MM.1S (cell line): ENCODE data around the gene ACTR3C.

Experiments
- DNase-seq: peaks from one replicate; pipeline ENCODE4 v3.0.0-alpha.2; 2015
- H2AFZ ChIP-seq: fragments of 300-600 bp; sonication (generic); 2 replicates; pipeline ENCODE4 v1.6.0; 2016; ENCODE audit warnings: antibody characterized with exemption, low read length
- H3F3A ChIP-seq: fragments of 300-600 bp; sonication (generic); 2 replicates; pipeline ENCODE4 v1.6.1; 2016; ENCODE audit warnings: mild to moderate bottlenecking, antibody characterized with exemption, low read length, moderate library complexity, mixed read lengths; ENCODE audit not compliant: insufficient read depth
- H3K27ac ChIP-seq: fragments of 300-600 bp; sonication (generic); 2 replicates; pipeline ENCODE4 v1.5.1; 2016; ENCODE audit warnings: mild to moderate bottlenecking, low read length
- H3K27me3 ChIP-seq: fragments of 300-600 bp; sonication (generic); replicated peaks from 2 replicates; pipeline ENCODE4 v1.6.0; 2016; ENCODE audit warnings: low read length; ENCODE audit not compliant: insufficient read depth
- H3K36me3 ChIP-seq: fragments of 300-600 bp; sonication (generic); replicated peaks from 2 replicates; pipeline ENCODE4 v1.6.1; 2016; ENCODE audit warnings: mild to moderate bottlenecking, low read length, mixed read lengths; ENCODE audit not compliant: insufficient read depth
- H3K4me1 ChIP-seq: fragments of 300-600 bp; sonication (generic); 2 replicates; pipeline ENCODE4 v1.6.1; 2016; ENCODE audit warnings: low read length, mixed read lengths
- H3K4me2 ChIP-seq: fragments of 300-600 bp; sonication (generic); 2 replicates; pipeline ENCODE4 v1.6.0; 2016; ENCODE audit warnings: low read depth, low read length
- H3K4me3 ChIP-seq: fragments of 300-600 bp; sonication (generic); 2 replicates; pipeline ENCODE4 v1.5.1; 2016; ENCODE audit warnings: low read length, mixed read lengths
- H3K79me2 ChIP-seq: fragments of 300-600 bp; sonication (generic); 2 replicates; pipeline ENCODE4 v1.6.1; 2016; ENCODE audit warnings: mixed run types, low read length, mixed read lengths
- H3K9ac ChIP-seq: fragments of 300-600 bp; sonication (generic); 2 replicates; pipeline ENCODE4 v1.6.1; 2016; ENCODE audit warnings: low read length, mixed read lengths
- H3K9me2 ChIP-seq: fragments of 300-600 bp; sonication (generic); replicated peaks from 2 replicates; pipeline ENCODE4 v1.6.1; 2016; ENCODE audit warnings: mild to moderate bottlenecking, low read length, mixed read lengths; ENCODE audit not compliant: insufficient read depth
- H3K9me3 ChIP-seq: fragments of 300-600 bp; sonication (generic); replicated peaks from 2 replicates; pipeline ENCODE4 v1.6.1; 2016; ENCODE audit warnings: mild to moderate bottlenecking, low read length, mixed read lengths; ENCODE audit not compliant: insufficient read depth
- H4K20me1 ChIP-seq: fragments of 300-600 bp; sonication (generic); 2 replicates; pipeline ENCODE4 v1.6.1; 2016; ENCODE audit warnings: mild to moderate bottlenecking, low read length, moderate library complexity, mixed read lengths; ENCODE audit not compliant: insufficient read depth
- EZH2 ChIP-seq: fragments of 300-600 bp; sonication (generic); optimal IDR thresholded peaks from 2 replicates; pipeline ENCODE3; 2017; ENCODE audit warnings: low read depth, mild to moderate bottlenecking, antibody characterized with exemption, low read length, mixed read lengths
- EZH2phosphoT487 ChIP-seq: fragments of 300-600 bp; sonication (generic); IDR thresholded peaks from 2 replicates; pipeline ENCODE4 v1.6.1; 2018; ENCODE audit warnings: antibody characterized with exemption, low read length
- TF ChIP-seq, protein P1 (sequence below): fragments of 300-600 bp; sonication (generic); IDR thresholded peaks from 2 replicates; pipeline ENCODE4 v1.5.1; 2016; ENCODE audit warnings: antibody characterized with exemption, low read length, mixed read lengths

ACTR3C gene

DNA sequence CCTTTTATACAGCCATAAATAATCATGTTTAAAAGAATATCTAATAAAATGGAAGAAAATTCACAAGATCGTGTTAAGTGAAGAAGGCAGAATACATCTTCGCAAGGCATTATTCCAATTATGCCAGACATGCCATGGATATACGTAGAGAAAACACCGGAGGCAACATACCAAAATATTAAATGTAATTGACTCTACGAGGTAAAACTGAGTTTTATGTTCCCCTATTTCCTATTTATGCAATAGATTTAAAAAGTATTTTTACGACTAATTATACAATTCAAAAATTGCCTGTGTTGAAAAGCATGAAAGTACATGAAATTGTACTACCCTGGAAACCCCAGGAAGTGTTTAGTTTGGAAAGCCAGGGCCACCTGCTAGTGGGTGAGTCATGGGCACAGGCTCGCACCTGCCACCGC is 44.3 kb upstream of the ACTR3C start:
- H3K4me2 ChIP-seq = peak overlapping the region; percentile 98
- H3F3A ChIP-seq = peaks cover 53% of the 10 kb centered on the region
- H2AFZ ChIP-seq = 0 out of 2 replicates have a peak overlapping the region, but pooled peaks have one; percentile 39
- peak overlapping the region; percentile 99 for H3K27ac ChIP-seq
- H3K4me1 ChIP-seq = peaks cover 55% of the 10 kb centered on the region
- TF ChIP-seq EZH2phosphoT487 (no peak), EZH2 (no peak)
- TF ChIP-seq, protein P1, sequence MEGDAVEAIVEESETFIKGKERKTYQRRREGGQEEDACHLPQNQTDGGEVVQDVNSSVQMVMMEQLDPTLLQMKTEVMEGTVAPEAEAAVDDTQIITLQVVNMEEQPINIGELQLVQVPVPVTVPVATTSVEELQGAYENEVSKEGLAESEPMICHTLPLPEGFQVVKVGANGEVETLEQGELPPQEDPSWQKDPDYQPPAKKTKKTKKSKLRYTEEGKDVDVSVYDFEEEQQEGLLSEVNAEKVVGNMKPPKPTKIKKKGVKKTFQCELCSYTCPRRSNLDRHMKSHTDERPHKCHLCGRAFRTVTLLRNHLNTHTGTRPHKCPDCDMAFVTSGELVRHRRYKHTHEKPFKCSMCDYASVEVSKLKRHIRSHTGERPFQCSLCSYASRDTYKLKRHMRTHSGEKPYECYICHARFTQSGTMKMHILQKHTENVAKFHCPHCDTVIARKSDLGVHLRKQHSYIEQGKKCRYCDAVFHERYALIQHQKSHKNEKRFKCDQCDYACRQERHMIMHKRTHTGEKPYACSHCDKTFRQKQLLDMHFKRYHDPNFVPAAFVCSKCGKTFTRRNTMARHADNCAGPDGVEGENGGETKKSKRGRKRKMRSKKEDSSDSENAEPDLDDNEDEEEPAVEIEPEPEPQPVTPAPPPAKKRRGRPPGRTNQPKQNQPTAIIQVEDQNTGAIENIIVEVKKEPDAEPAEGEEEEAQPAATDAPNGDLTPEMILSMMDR = no peak
- H3K9me3 ChIP-seq = no peaks in the 10 kb centered on the region
- no peaks in the 10 kb centered on the region for H3K9me2 ChIP-seq
- peak overlapping the region; percentile 100 for H3K9ac ChIP-seq
- 0 out of 2 replicates have a peak, but pooled peaks cover 7% of the 10 kb centered on the region for H3K36me3 ChIP-seq
- H4K20me1 ChIP-seq = no peaks in the 10 kb centered on the region
- no peaks in the 10 kb centered on the region for H3K27me3 ChIP-seq
- H3K79me2 ChIP-seq = peaks cover 40% of the 10 kb centered on the region
- no peak for DNase-seq
- peak overlapping the region; percentile 67 for H3K4me3 ChIP-seq

- Histone ChIP-seq H3K4me3 (no peak overlapping the region), H3K36me3 (0 out of 2 replicates have a peak, but pooled peaks cover 4% of the 10 kb centered on the region), H3K4me1 (peaks cover 37% of the 10 kb centered on the region), H3F3A (peaks cover 40% of the 10 kb centered on the region), H3K9me3 (no peaks in the 10 kb centered on the region), H4K20me1 (no peaks in the 10 kb centered on the region), H3K27me3 (no peaks in the 10 kb centered on the region), H3K9me2 (no peaks in the 10 kb centered on the region), H3K79me2 (peaks cover 21% of the 10 kb centered on the region), H3K27ac (peak overlapping the region; percentile 4; the same call in 1 of the 2 replicates), H3K9ac (no peak overlapping the region), H3K4me2 (no peak overlapping the region), H2AFZ (no peak overlapping the region)
- TF ChIP-seq EZH2phosphoT487 (no peak), EZH2 (no peak)
- TF ChIP-seq, protein P1 = no peak
- no peak for DNase-seq
These were observed 42.5 kb upstream of the ACTR3C start for GRCh38 chr7:150365673-150366398.

GRCh38 chr7:150365194-150365593 is 41.8 kb upstream of the ACTR3C start:
- TF ChIP-seq EZH2 = no peak
- TF ChIP-seq, protein P1 = no peak
- no peak for TF ChIP-seq EZH2phosphoT487
- no peak overlapping the region for H3K9ac ChIP-seq
- H3K9me3 ChIP-seq = no peaks in the 10 kb centered on the region
- H3K9me2 ChIP-seq = no peaks in the 10 kb centered on the region
- no peak overlapping the region for H2AFZ ChIP-seq
- DNase-seq = no peak
- H3K4me3 ChIP-seq = no peak overlapping the region
- no peaks in the 10 kb centered on the region for H4K20me1 ChIP-seq
- no peak overlapping the region for H3K27ac ChIP-seq
- H3K4me1 ChIP-seq = peaks cover 31% of the 10 kb centered on the region
- H3K27me3 ChIP-seq = no peaks in the 10 kb centered on the region
- peaks cover 34% of the 10 kb centered on the region for H3F3A ChIP-seq
- no peak overlapping the region for H3K4me2 ChIP-seq
- peaks cover 15% of the 10 kb centered on the region for H3K79me2 ChIP-seq
- no peaks in the 10 kb centered on the region for H3K36me3 ChIP-seq
